ENCODE results near the gene KNDC1. TPM values are rescaled to one million over a fixed set of nuclear protein-coding genes. Genes with fewer than 3 reads are reported as not detected.

Gene KNDC1
- total RNA-seq, 4 donors from 2014 or later = 0.42 to 1.7 (median 0.95) TPM

GRCh38 chr10:133225707-133226191 is 65.7 kb downstream of the KNDC1 start:
- Histone ChIP-seq H3K4me3 (no peak overlapping the region), H3K27me3 (peaks cover 0 to 76% (median 10%) of the 10 kb centered on the region in 4 donors), H3K36me3 (no peaks in the 10 kb centered on the region), H3K9me3 (no peaks in the 10 kb centered on the region), H3K27ac (replicated peaks in 1 of 4) (no peak overlapping the region), H3K4me1 (peaks cover 0 to 14% (median 13%) of the 10 kb centered on the region in 4 donors)
- 76% methylated on average over 12 of the region's 23 CpGs for WGBS
- DNase-seq (ENCODE audit: extremely low spot score) = no peak
- TF ChIP-seq EP300 (IDR thresholded peaks at IDR 0.05) = no peak
- TF ChIP-seq POLR2AphosphoS5 (IDR thresholded peaks at IDR 0.05) = no peak
- no peak for TF ChIP-seq POLR2A (IDR thresholded peaks at IDR 0.05; ENCODE audit: low read depth)
- no peak for TF ChIP-seq CTCF (IDR thresholded peaks at IDR 0.05)
- intact Hi-C loops (cut with DNase I) = no loop called here

- Histone ChIP-seq H3K36me3 (no peaks in the 10 kb centered on the region), H3K4me3 (no peak overlapping the region), H3K9me3 (no peaks in the 10 kb centered on the region), H3K4me1 (peaks cover 0 to 20% (median 17%) of the 10 kb centered on the region in 4 donors), H3K27me3 (peaks cover 0 to 76% (median 10%) of the 10 kb centered on the region in 4 donors), H3K27ac (replicated peaks in 1 of 4) (no peak overlapping the region)
- 76% methylated on average over 29 of the region's 30 CpGs for WGBS
- intact Hi-C loops (cut with DNase I) = no loop called here
- no peak for TF ChIP-seq POLR2A (IDR thresholded peaks at IDR 0.05; ENCODE audit: low read depth)
- no peak for TF ChIP-seq CTCF (IDR thresholded peaks at IDR 0.05)
- no peak for TF ChIP-seq EP300 (IDR thresholded peaks at IDR 0.05)
- TF ChIP-seq POLR2AphosphoS5 (IDR thresholded peaks at IDR 0.05) = no peak
- no peak for DNase-seq (ENCODE audit: extremely low spot score)
Measured at GRCh38 chr10:133226251-133226808, 66.3 kb downstream of the KNDC1 start.

GRCh38 chr10:133227256-133227655 is 67.2 kb downstream of the KNDC1 start:
- DNase-seq (ENCODE audit: extremely low spot score) = no peak
- no peak overlapping the region for H3K27ac ChIP-seq (replicated peaks in 1 of 4)
- no peaks in the 10 kb centered on the region for H3K36me3 ChIP-seq
- no peaks in the 10 kb centered on the region for H3K9me3 ChIP-seq
- no peak overlapping the region for H3K4me3 ChIP-seq
- 86% methylated on average over 21 of the region's 21 CpGs for WGBS
- H3K27me3 ChIP-seq = peaks cover 0 to 81% (median 13%) of the 10 kb centered on the region in 4 donors
- TF ChIP-seq EP300 (IDR thresholded peaks at IDR 0.05) = no peak
- TF ChIP-seq POLR2A (IDR thresholded peaks at IDR 0.05; ENCODE audit: low read depth) = no peak
- TF ChIP-seq POLR2AphosphoS5 (IDR thresholded peaks at IDR 0.05) = no peak
- TF ChIP-seq CTCF (IDR thresholded peaks at IDR 0.05) = no peak
- intact Hi-C loops (cut with DNase I) = no loop called here
- H3K4me1 ChIP-seq = peaks cover 0 to 22% (median 17%) of the 10 kb centered on the region in 4 donors

GRCh38 chr10:133229265-133230043 is 69.4 kb downstream of the KNDC1 start:
- WGBS = 12% methylated on average over 24 of the region's 58 CpGs
- no peak for DNase-seq (ENCODE audit: extremely low spot score)
- H3K27me3 ChIP-seq = peaks cover 0 to 99% (median 17%) of the 10 kb centered on the region in 4 donors
- H3K27ac ChIP-seq (replicated peaks in 1 of 4) = no peak overlapping the region
- no peaks in the 10 kb centered on the region for H3K9me3 ChIP-seq
- H3K4me3 ChIP-seq = peak overlapping the region in 1 of 4 donors; percentile 0
- H3K36me3 ChIP-seq = no peaks in the 10 kb centered on the region
- TF ChIP-seq POLR2A (IDR thresholded peaks at IDR 0.05; ENCODE audit: low read depth) (no peak), POLR2AphosphoS5 (IDR thresholded peaks at IDR 0.05) (no peak), CTCF (IDR thresholded peaks at IDR 0.05) (no peak), EP300 (IDR thresholded peaks at IDR 0.05) (no peak)
- intact Hi-C loops (cut with DNase I) = no loop called here
- peaks cover 0 to 22% (median 17%) of the 10 kb centered on the region in 4 donors for H3K4me1 ChIP-seq

All from esophagus muscularis mucosa (tissue), 4 donors.